ENCODE results near the gene NHSL1. TPM values are rescaled to one million over a fixed set of nuclear protein-coding genes. Genes with fewer than 3 reads are reported as not detected.

The NHSL1 gene
- total and polyA plus RNA-seq, 4 donors, result 6.6 to 33.0 (median 20.7) TPM

- Histone ChIP-seq H3K36me3 (ENCODE audit: control insufficient read depth in 4 of 4, insufficient read depth in 3 of 4, low read depth in 1 of 4, low read length in 3 of 4) (peaks cover 0 to 7% (median 2%) of the 10 kb centered on the region in 4 donors), H3K9me3 (ENCODE audit: control insufficient read depth in 4 of 4, low read length in 3 of 4) (no peaks in the 10 kb centered on the region), H3K4me1 (ENCODE audit: control insufficient read depth in 4 of 4, insufficient read depth in 4 of 4, low read length in 3 of 4) (peaks cover 0 to 52% (median 35%) of the 10 kb centered on the region in 4 donors), H3K4me3 (ENCODE audit: low read depth in 1 of 3, low read length in 3 of 3) (no peak overlapping the region), H3K9ac (ENCODE audit: low read depth in 1 of 2, low read length in 2 of 2) (no peak overlapping the region), H3K27ac (ENCODE audit: low read depth in 1 of 2, low read length in 2 of 2) (no peak overlapping the region), H3K27me3 (ENCODE audit: control insufficient read depth in 4 of 4, insufficient read depth in 4 of 4, low read length in 3 of 4) (no peaks in the 10 kb centered on the region)
- TF ChIP-seq FOXA2 (IDR thresholded peaks at IDR 0.05) (no peak), MAX (IDR thresholded peaks at IDR 0.05) (no peak), JUND (IDR thresholded peaks at IDR 0.05) (no peak), REST (IDR thresholded peaks at IDR 0.05) (no peak), HNF4G (IDR thresholded peaks at IDR 0.05) (no peak), ZBTB33 (IDR thresholded peaks at IDR 0.05) (no peak), YY1 (IDR thresholded peaks at IDR 0.05) (no peak), GABPA (IDR thresholded peaks at IDR 0.05 in 1 of 2, conservative IDR thresholded peaks at IDR 0.05 in 1 of 2) (no peak), SP1 (IDR thresholded peaks at IDR 0.05) (no peak), NR2F2 (IDR thresholded peaks at IDR 0.05) (no peak), RAD21 (IDR thresholded peaks at IDR 0.05) (no peak), HNF4A (conservative IDR thresholded peaks at IDR 0.05) (no peak), CTCF (IDR thresholded peaks at IDR 0.05; ENCODE audit: low read depth, low read length, missing input control) (no peak), FOXA1 (IDR thresholded peaks at IDR 0.05) (no peak), RXRA (IDR thresholded peaks at IDR 0.05) (no peak), EGR1 (IDR thresholded peaks at IDR 0.05; ENCODE audit: low read depth in 2 of 2) (no peak), ATF3 (IDR thresholded peaks at IDR 0.05) (no peak)
- DNase-seq (ENCODE audit: low spot score), result no peak
Measured at GRCh38 chr6:138494312-138494711, 5.0 kb downstream of the NHSL1 start.

GRCh38 chr6:138493413-138493812 lies 5.9 kb downstream of the NHSL1 start:
- Histone ChIP-seq H3K27ac (ENCODE audit: low read depth in 1 of 2, low read length in 2 of 2) (peak overlapping the region in 1 of 2 donors; percentile 50), H3K27me3 (ENCODE audit: control insufficient read depth in 4 of 4, insufficient read depth in 4 of 4, low read length in 3 of 4) (no peaks in the 10 kb centered on the region), H3K4me3 (ENCODE audit: low read depth in 1 of 3, low read length in 3 of 3) (no peak overlapping the region), H3K9ac (ENCODE audit: low read depth in 1 of 2, low read length in 2 of 2) (no peak overlapping the region), H3K4me1 (ENCODE audit: control insufficient read depth in 4 of 4, insufficient read depth in 4 of 4, low read length in 3 of 4) (peaks cover 0 to 51% (median 36%) of the 10 kb centered on the region in 4 donors), H3K9me3 (ENCODE audit: control insufficient read depth in 4 of 4, low read length in 3 of 4) (no peaks in the 10 kb centered on the region), H3K36me3 (ENCODE audit: control insufficient read depth in 4 of 4, insufficient read depth in 3 of 4, low read depth in 1 of 4, low read length in 3 of 4) (peaks cover 0 to 13% (median 4%) of the 10 kb centered on the region in 4 donors)
- DNase-seq (ENCODE audit: low spot score), result no peak
- 14% methylated on average over 5 of the region's 5 CpGs for WGBS
- no peak for TF ChIP-seq MAX (IDR thresholded peaks at IDR 0.05)
- no peak for TF ChIP-seq HNF4G (IDR thresholded peaks at IDR 0.05)
- no peak for TF ChIP-seq RXRA (IDR thresholded peaks at IDR 0.05)
- no peak for TF ChIP-seq NR2F2 (IDR thresholded peaks at IDR 0.05)
- no peak for TF ChIP-seq CTCF (IDR thresholded peaks at IDR 0.05; ENCODE audit: low read depth, low read length, missing input control)
- TF ChIP-seq JUND (IDR thresholded peaks at IDR 0.05), result no peak
- TF ChIP-seq HNF4A (conservative IDR thresholded peaks at IDR 0.05), result no peak
- no peak for TF ChIP-seq FOXA1 (IDR thresholded peaks at IDR 0.05)
- TF ChIP-seq YY1 (IDR thresholded peaks at IDR 0.05), result no peak
- no peak for TF ChIP-seq RAD21 (IDR thresholded peaks at IDR 0.05)
- TF ChIP-seq SP1 (IDR thresholded peaks at IDR 0.05), result no peak
- no peak for TF ChIP-seq GABPA (IDR thresholded peaks at IDR 0.05 in 1 of 2, conservative IDR thresholded peaks at IDR 0.05 in 1 of 2)
- TF ChIP-seq EGR1 (IDR thresholded peaks at IDR 0.05; ENCODE audit: low read depth in 2 of 2), result no peak
- TF ChIP-seq FOXA2 (IDR thresholded peaks at IDR 0.05), result no peak
- no peak for TF ChIP-seq ZBTB33 (IDR thresholded peaks at IDR 0.05)
- no peak for TF ChIP-seq ATF3 (IDR thresholded peaks at IDR 0.05)

Measured in liver (tissue), 9 donors.